GM21576 (cell line): Measurements from ENCODE around the gene NIPBL.
"Not testable (repeated sequence)": the region's sequence is repeated elsewhere in the genome, so short reads cannot be mapped to it uniquely, and the experiment has no call there.

Experiments used
- ATAC-seq: cut with Tn5 transposase; IDR thresholded peaks from one replicate; pipeline ENCODE4 v1.9.1; 2021; ENCODE audit warnings: mild to moderate bottlenecking, moderate library complexity; ENCODE audit not compliant: unreplicated experiment

The NIPBL gene

GRCh38 chr5:36901077-36901476 is 24.5 kb downstream of the NIPBL start:
- not testable (repeated sequence) for ATAC-seq

GRCh38 chr5:36901856-36902255 is 25.3 kb downstream of the NIPBL start:
- no peak for ATAC-seq

- no peak for ATAC-seq
These were observed 25.8 kb downstream of the NIPBL start for GRCh38 chr5:36902353-36902752.

DNA sequence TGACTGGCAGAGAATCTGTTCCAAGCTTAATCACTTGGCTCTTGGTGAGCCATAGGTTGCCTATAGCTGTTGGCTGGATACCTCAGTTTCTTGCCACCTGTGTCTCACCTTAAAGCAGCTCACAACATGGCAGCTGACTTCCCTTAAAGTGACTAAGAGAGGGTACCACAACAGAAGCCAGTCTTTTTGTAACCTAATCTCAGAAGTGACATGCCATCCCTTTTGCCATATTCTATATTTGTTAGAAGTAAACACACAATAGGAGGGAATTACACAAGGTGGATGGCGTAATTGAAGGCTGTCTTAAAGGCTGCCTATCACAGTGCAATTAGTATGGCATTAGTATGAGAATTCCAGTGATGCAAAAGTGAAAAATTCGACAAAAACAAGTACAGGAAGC is 28.1 kb downstream of the NIPBL start:
- ATAC-seq, result no peak

DNA sequence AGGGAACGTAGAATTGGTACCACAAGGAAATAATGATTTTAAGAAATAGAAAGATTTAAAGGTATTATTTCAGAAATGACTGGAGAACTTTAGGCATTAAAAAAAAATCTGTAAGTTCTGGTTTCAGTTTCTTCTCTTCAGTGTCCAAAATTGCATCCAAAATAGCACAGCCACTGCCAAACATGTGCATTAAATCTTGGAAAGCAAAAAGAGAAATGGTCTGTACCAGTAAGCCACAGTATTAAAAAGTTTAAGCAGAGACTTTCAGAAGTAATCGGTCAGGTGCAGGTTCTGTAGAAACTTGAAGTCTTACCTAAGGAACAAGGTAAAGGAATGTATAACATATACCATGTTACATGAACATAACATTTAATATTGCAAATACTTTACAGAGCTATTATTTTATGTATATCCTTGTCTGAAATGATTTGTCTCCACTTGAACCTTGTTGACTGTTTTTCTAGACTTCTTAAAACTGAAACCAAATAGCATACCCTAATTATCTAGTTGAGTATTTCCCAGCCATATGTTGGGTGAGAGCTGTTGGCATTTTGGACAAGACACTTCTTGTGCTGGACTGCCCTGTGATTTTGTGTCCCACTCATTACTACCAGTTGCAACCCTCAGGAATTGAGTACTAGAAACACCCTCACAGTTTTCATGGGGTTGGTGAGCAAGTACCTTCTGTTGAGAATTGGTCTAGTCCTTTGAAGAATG is 32.1 kb downstream of the NIPBL start:
- peak; percentile 78 for ATAC-seq

DNA sequence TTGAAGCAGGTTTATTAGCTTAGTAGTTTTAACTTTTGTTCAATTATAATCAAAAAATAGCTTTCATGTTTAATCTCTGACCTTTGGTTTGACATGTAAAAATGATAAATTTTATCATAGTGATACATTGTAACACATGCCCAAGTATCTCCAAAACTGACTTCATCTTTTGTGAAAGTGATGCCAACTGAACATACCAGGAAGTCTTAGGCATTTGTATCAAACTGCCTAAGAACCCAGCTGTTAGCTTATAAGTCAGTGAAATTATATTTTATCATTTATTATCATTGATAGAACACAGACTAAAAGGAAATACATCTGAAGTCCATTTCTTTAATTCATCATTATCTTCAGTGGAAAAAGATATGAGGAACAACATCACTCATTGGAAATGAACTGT is 39.1 kb downstream of the NIPBL start:
- no peak for ATAC-seq

DNA sequence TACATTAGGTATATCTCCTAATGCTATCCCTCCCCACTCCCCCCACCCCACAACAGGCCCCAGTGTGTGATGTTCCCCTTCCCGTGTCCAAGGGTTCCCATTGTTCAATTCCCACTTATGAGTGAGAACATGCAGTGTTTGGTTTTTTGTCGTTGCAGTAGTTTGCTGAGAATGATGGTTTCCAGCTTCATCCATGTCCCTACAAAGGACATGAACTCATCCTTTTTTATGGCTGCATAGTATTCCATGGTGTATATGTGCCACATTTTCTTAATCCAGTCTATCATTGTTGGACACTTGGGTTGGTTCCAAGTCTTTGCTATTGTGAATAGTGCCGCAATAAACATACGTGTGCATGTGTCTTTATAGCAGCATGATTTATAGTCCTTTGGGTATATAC is 40.0 kb downstream of the NIPBL start:
- not testable (repeated sequence) for ATAC-seq

DNA sequence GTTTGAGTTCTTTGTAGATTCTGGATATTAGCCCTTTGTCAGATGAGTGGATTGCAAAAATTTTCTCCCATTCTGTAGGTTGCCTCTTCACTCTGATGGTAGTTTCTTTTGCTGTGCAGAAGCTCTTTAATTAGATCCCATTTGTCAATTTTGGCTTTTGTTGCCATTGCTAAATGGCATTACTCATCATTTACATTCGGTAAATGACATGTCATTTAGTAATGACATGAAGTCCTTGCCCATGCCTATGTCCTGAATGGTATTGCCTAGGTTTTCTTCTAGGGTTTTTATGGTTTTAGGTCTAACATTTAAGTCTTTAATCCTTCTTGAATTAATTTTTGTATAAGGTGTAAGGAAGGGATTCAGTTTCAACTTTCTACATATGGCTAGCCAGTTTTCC is 40.8 kb downstream of the NIPBL start:
- ATAC-seq, result not testable (repeated sequence)

DNA sequence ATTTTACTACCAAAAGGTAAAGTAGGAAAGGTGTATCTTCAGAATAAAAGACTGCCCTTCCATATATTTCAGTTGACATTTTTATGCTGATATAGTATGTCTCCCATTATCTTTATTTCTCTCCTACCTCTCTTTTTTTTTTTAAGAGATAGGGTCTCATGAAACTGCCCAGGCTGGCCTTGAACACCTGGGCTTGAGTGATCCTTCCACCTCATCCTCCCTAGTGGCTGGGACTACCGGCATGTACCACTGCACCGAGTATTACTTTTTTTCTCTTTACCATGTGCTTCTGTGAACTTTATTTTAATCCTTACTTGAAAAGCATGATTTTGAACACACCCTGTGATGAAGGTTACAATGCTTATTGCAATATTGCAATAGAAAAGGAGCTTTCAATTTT is 42.7 kb downstream of the NIPBL start:
- ATAC-seq, result no peak

- ATAC-seq, result no peak
These were observed 43.1 kb downstream of the NIPBL start for GRCh38 chr5:36919650-36920049.

DNA sequence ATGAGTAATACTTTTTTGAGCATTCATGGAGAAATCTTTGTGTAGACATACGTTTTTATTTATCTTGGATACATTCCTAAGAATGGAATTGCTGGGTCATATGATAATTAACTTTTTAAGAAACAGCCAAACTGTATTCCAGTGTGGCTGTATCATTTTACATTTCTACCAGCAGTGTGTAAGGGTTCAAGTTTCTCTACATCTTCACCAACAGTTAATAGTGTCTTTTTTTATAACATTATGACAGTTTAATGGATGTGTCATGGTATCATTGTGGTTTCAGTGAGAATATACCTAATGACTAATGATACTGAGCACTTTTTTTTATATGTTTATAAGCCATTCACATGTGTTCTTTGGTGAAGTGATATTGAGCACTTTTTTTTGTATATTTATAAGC is 52.4 kb downstream of the NIPBL start:
- no peak for ATAC-seq

DNA sequence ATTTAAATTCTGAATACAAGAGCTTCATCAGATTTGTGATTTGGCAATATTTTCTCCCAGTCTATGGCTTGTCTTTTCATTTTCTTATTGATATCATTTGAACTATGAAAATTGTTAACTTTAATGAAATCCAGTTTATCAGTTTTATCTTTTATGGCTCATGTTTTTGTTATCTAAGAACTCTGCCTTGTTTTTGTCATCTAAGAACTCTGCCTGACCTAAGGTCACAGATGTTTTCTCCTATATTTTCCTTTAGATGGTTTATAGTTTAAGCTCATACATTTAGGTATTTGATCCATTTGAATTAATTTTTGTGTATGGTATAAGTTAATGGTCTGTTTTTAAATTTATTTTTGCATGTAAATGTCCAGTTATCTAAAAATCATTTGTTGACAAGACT is 52.9 kb downstream of the NIPBL start:
- ATAC-seq, result no peak

DNA sequence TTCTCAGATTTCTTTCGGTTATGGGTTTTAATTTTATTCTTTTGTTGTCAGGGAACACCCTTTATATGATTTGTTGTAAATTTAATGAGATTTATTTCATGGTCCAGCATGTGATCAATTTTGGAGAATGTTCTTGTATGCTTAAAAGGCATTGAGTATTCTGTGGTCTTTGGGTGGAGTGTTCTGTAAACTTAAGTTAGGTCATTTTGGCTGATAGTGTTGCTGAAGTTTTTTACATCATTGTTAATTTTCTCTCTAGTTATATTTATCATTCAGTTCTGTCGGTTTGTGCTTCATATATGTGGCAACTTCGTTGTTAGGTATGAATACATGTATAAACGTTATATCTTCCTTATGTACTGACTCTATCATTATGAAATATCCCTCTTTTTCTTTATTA is 55.5 kb downstream of the NIPBL start:
- ATAC-seq, result no peak

GRCh38 chr5:36932699-36933098 is 56.1 kb downstream of the NIPBL start:
- no peak for ATAC-seq

GRCh38 chr5:36934740-36935356 is 58.3 kb downstream of the NIPBL start:
- ATAC-seq, result no peak

- no peak for ATAC-seq
These were observed 59.2 kb downstream of the NIPBL start for GRCh38 chr5:36935805-36936204.

GRCh38 chr5:36936309-36936708 is 59.7 kb downstream of the NIPBL start:
- ATAC-seq, result no peak

GRCh38 chr5:36938129-36938528 is 61.6 kb downstream of the NIPBL start:
- no peak for ATAC-seq

GRCh38 chr5:36939969-36940858 is 63.6 kb downstream of the NIPBL start:
- no peak for ATAC-seq

DNA sequence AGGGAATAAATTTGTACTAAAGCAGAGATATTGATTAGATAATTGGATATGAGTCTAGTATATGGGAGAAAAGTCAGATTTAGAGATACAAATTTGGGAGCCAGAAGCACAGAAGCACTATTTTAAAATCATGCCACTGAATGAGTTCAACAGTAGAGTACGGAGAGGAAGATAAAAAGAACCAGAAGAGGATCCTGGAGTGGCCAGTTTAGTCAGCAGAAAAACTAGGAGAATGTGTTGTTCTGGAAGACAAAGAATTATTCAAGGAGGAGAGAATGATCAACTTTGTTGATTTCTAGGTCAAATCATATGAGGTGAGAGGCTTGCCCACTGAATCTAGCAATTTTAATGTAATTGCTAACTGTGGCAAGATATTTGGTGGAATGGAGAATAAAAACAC is 67.0 kb downstream of the NIPBL start:
- no peak for ATAC-seq

- ATAC-seq, result no peak
These were observed 67.5 kb downstream of the NIPBL start for GRCh38 chr5:36944024-36944423.
